IMR-90 (cell line): ENCODE measurements around the gene HIGD1C. TPM values are rescaled to one million over a fixed set of nuclear protein-coding genes. Genes with fewer than 3 reads are reported as not detected.

Source experiments
- ATAC-seq: fragments of 200-7000 bp; cut with Tn5 transposase; 2 replicates; pipeline ENCODE4 v1.9.1; 2020; ENCODE audit warnings: low read depth, mild to moderate bottlenecking, moderate library complexity
- BruUV-seq: library from RNA; stranded (reverse); fragments of 400-500 nt; replicated peaks from 2 replicates; lab custom pipeline; 2021; lab: Mats Ljungman, UMichigan
- CTCF ChIA-PET: fragments of 300-600 bp; formaldehyde crosslinking; extraction: SDS; loops from one replicate; lab custom pipeline; 2021; ENCODE audit warnings: antibody characterized with exemption; lab: Yijun Ruan, JAX
- POLR2A ChIA-PET: fragments of 300-600 bp; sonication (Branson Sonifier 250); formaldehyde crosslinking; loops from one replicate; lab custom pipeline; 2022; ENCODE audit warnings: antibody characterized with exemption; ENCODE audit not compliant: unreplicated experiment; lab: Charles Lee
- DNase-seq: peaks from one replicate; pipeline ENCODE4 v3.0.0; 2013
- H2AFZ ChIP-seq: replicated peaks from 2 replicates; pipeline ENCODE3; 2013; ENCODE audit warnings: low read length, mild to moderate bottlenecking; ENCODE audit not compliant: poor library complexity
- H2AK5ac ChIP-seq: 2 replicates; pipeline ENCODE4 v1.6.1; 2013; ENCODE audit warnings: low read depth, low read length, inconsistent platforms
- H2AK9ac ChIP-seq: replicated peaks from 2 replicates; pipeline ENCODE3; 2013; ENCODE audit warnings: mild to moderate bottlenecking, low read depth, low read length, moderate library complexity; ENCODE audit not compliant: poor library complexity
- H2BK120ac ChIP-seq: 2 replicates; pipeline ENCODE4 v1.6.1; 2013; ENCODE audit warnings: low read depth, low read length, inconsistent platforms
- H2BK15ac ChIP-seq: 3 replicates; pipeline ENCODE4 v1.6.1; 2013; ENCODE audit warnings: low read depth, low read length, inconsistent platforms
- H2BK20ac ChIP-seq: 2 replicates; pipeline ENCODE4 v1.6.1; 2013; ENCODE audit warnings: low read depth, mild to moderate bottlenecking, inconsistent platforms, low read length, moderate library complexity
- H2BK5ac ChIP-seq: 2 replicates; pipeline ENCODE4 v1.6.1; 2013; ENCODE audit warnings: mild to moderate bottlenecking, low read depth, low read length, inconsistent platforms; ENCODE audit not compliant: poor library complexity, severe bottlenecking
- H3K14ac ChIP-seq: replicated peaks from 2 replicates; pipeline ENCODE4 v1.6.1; 2013; ENCODE audit warnings: low read depth, low read length, inconsistent platforms
- H3K18ac ChIP-seq: 2 replicates; pipeline ENCODE4 v1.6.1; 2013; ENCODE audit warnings: low read depth, low read length, control low read depth
- H3K23ac ChIP-seq: 2 replicates; pipeline ENCODE4 v1.6.1; 2013; ENCODE audit warnings: low read depth, low read length, inconsistent platforms
- H3K27ac ChIP-seq: 2 replicates; pipeline ENCODE4 v1.5.1; 2013; ENCODE audit warnings: mild to moderate bottlenecking, control low read depth, low read length; ENCODE audit not compliant: insufficient read depth
- H3K27me3 ChIP-seq: 2 replicates; pipeline ENCODE4 v1.6.1; 2013; ENCODE audit warnings: low read length; ENCODE audit not compliant: control insufficient read depth, insufficient read depth
- H3K36me3 ChIP-seq: 2 replicates; pipeline ENCODE4 v1.6.1; 2013; ENCODE audit warnings: low read length, mixed read lengths; ENCODE audit not compliant: control insufficient read depth, insufficient read depth
- H3K4ac ChIP-seq: 2 replicates; pipeline ENCODE4 v1.6.1; 2013; ENCODE audit warnings: low read depth, low read length, inconsistent platforms
- H3K4me1 ChIP-seq: 2 replicates; pipeline ENCODE4 v1.6.1; 2013; ENCODE audit warnings: low read length, mixed read lengths; ENCODE audit not compliant: control insufficient read depth, insufficient read depth
- H3K4me2 ChIP-seq: 2 replicates; pipeline ENCODE4 v1.6.1; 2013; ENCODE audit warnings: low read depth, mild to moderate bottlenecking, control low read depth, low read length, moderate library complexity
- H3K4me3 ChIP-seq: 2 replicates; pipeline ENCODE4 v1.5.1; 2013; ENCODE audit warnings: low read depth, mild to moderate bottlenecking, control low read depth, low read length, moderate library complexity; ENCODE audit not compliant: insufficient read depth
- H3K56ac ChIP-seq: 2 replicates; pipeline ENCODE4 v1.6.1; 2013; ENCODE audit warnings: low read length, inconsistent platforms; ENCODE audit not compliant: insufficient read depth; ENCODE audit errors: extremely low read depth
- H3K79me1 ChIP-seq, 2 experiments: 2 replicates each; pipeline ENCODE4 v1.6.1; 2013; ENCODE audit warnings: low read length in 2 of 2, inconsistent platforms in 1 of 2, low read depth in 1 of 2
- H3K9ac ChIP-seq: 2 replicates; pipeline ENCODE4 v1.6.1; 2013; ENCODE audit warnings: low read depth, low read length, control low read depth
- H3K9me1 ChIP-seq: 2 replicates; pipeline ENCODE4 v1.6.1; 2013; ENCODE audit warnings: low read length, inconsistent platforms; ENCODE audit not compliant: insufficient read depth
- H3K9me3 ChIP-seq: 2 replicates; pipeline ENCODE4 v1.6.1; 2013; ENCODE audit warnings: low read length; ENCODE audit not compliant: control insufficient read depth, insufficient read depth
- H4K20me1 ChIP-seq: 2 replicates; pipeline ENCODE4 v1.6.1; 2013; ENCODE audit warnings: low read length, inconsistent platforms; ENCODE audit not compliant: insufficient read depth
- H4K5ac ChIP-seq: 2 replicates; pipeline ENCODE4 v1.6.1; 2013; ENCODE audit warnings: mild to moderate bottlenecking, low read depth, low read length, control low read depth
- H4K8ac ChIP-seq, 2 experiments: 2 replicates each; pipeline ENCODE4 v1.6.1; 2013; ENCODE audit warnings: low read depth in 2 of 2, low read length in 2 of 2, control low read depth in 1 of 2, inconsistent platforms in 1 of 2
- H4K91ac ChIP-seq: 2 replicates; pipeline ENCODE4 v1.6.1; 2013; ENCODE audit warnings: low read depth, low read length, inconsistent platforms; ENCODE audit not compliant: insufficient read depth
- BHLHE40 ChIP-seq: fragments of 150-350 bp; IDR thresholded peaks from 2 replicates; pipeline ENCODE4 v1.6.1; 2016; ENCODE audit warnings: mild to moderate bottlenecking, low read depth, low read length
- CEBPB ChIP-seq: IDR thresholded peaks from 2 replicates; pipeline ENCODE4 v1.6.1; 2012; ENCODE audit warnings: low read depth, low read length, improper control_type of control experiment
- FOS ChIP-seq: fragments of 150-350 bp; IDR thresholded peaks from 2 replicates; pipeline ENCODE4 v1.6.1; 2016; ENCODE audit warnings: low read depth, low read length
- MAFK ChIP-seq: IDR thresholded peaks from 2 replicates; pipeline ENCODE4 v1.6.1; 2012; ENCODE audit warnings: low read depth, low read length, improper control_type of control experiment
- MAZ ChIP-seq: IDR thresholded peaks from 2 replicates; pipeline ENCODE4 v1.6.1; 2012; ENCODE audit warnings: low read depth, mild to moderate bottlenecking, low read length, improper control_type of control experiment, moderate library complexity, borderline replicate concordance
- MXI1 ChIP-seq: IDR thresholded peaks from 2 replicates; pipeline ENCODE4 v1.6.1; 2012; ENCODE audit warnings: low read depth, mild to moderate bottlenecking, low read length, moderate library complexity, borderline replicate concordance
- NFE2L2 ChIP-seq: fragments of 150-350 bp; IDR thresholded peaks from 2 replicates; pipeline ENCODE4 v1.6.1; 2016; ENCODE audit warnings: low read depth, mild to moderate bottlenecking, low read length
- POLR2A ChIP-seq: IDR thresholded peaks from 2 replicates; pipeline ENCODE4 v1.6.1; 2012; ENCODE audit warnings: mild to moderate bottlenecking, low read depth, low read length
- RAD21 ChIP-seq: IDR thresholded peaks from 2 replicates; pipeline ENCODE4 v1.6.1; 2012; ENCODE audit warnings: low read length, improper control_type of control experiment
- RCOR1 ChIP-seq: IDR thresholded peaks from 2 replicates; pipeline ENCODE4 v1.6.1; 2012; ENCODE audit warnings: mild to moderate bottlenecking, low read length, improper control_type of control experiment; ENCODE audit not compliant: insufficient replicate concordance
- RFX5 ChIP-seq: IDR thresholded peaks from 2 replicates; pipeline ENCODE4 v1.8.0; 2012; ENCODE audit warnings: low read depth, mild to moderate bottlenecking, low read length, moderate library complexity
- WGBS, 2 experiments: methylation state at CpG; one replicate each; pipeline versions ENCODE4 v1.1.5 to v1.1.7; 2013; ENCODE audit warnings: missing lambda C conversion rate in 2 of 2; ENCODE audit not compliant: insufficient read length in 1 of 2; ENCODE audit errors: extremely low coverage in 2 of 2; 5-methylcytosine and 5-hydroxymethylcytosine counted together
- dilution Hi-C: fragments of 300-500 bp; cut with HindIII; formaldehyde crosslinking; loops from one replicate; pipeline ENCODE4 v1.14.3; 2018; ENCODE audit warnings: low sequenced_read_pairs; ENCODE audit not compliant: unreplicated experiment
- in situ Hi-C: fragments of 300-500 bp; cut with MboI; formaldehyde crosslinking; loops from 3 replicates; pipeline ENCODE4 v1.14.3; 2019; ENCODE audit warnings: low sequenced_read_pairs, inconsistent platforms, mixed read lengths
- intact Hi-C: fragments of 100-400 bp; cut with micrococcal nuclease; formaldehyde crosslinking; loops from 2 replicates; pipeline ENCODE4 v1.10.0; 2022
- polyA plus RNA-seq, 3 experiments: library from polyadenylated mRNA; depleted of rRNA; stranded (reverse); fragments of >200 nt; gene quantifications; 2 replicates each; pipeline ENCODE4 v1.2.3, GENCODE V29; 2012; ENCODE audit warnings: low replicate concordance in 1 of 3
- total RNA-seq: library from RNA; depleted of rRNA; stranded (reverse); fragments of >200 nt; gene quantifications from 2 replicates; pipeline ENCODE4 v1.2.3, GENCODE V29; 2012
- TF ChIP-seq, protein P1 (sequence below): fragments of 150-350 bp; IDR thresholded peaks from 2 replicates; pipeline ENCODE4 v1.6.1; 2017; ENCODE audit warnings: mild to moderate bottlenecking, antibody characterized with exemption, low read length, low read depth
- TF ChIP-seq, protein P2 (sequence below): conservative IDR thresholded peaks from 2 replicates; pipeline ENCODE4 v1.5.1; 2012; ENCODE audit warnings: mild to moderate bottlenecking, low read depth, low read length, improper control_type of control experiment

Gene HIGD1C
- total and polyA plus RNA-seq, 2 of the 4 experiments (the other 2 are of a cell fraction), result not detected

DNA sequence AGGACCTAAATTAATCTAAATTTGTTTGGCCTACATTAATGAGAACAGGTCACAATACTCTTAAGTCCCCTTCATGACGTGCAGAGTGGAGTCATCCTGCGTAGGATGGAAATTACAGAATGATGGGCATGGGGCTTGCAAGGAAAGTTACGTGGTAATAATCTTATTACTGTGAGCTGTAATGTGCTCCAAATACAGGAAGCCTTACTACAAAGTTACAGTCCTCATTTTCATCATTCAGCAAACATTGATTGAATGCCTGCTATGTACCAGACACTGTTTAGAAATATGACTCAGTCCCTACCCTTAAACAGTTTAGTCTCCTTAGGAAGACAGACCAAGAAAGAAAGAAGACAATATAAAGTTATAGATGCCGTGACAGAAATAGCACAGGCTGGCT, 9.4 kb downstream of the HIGD1C start:
- no peak overlapping the region for H2AFZ ChIP-seq
- peak overlapping the region; percentile 88 for H2BK20ac ChIP-seq
- peak overlapping the region in 1 of 2 experiments; percentile 53; a peak in 2 of 4 replicates for H4K8ac ChIP-seq
- H3K27ac ChIP-seq, result no peak overlapping the region
- peak overlapping the region; percentile 76; the same call in 1 of the 2 replicates for H4K5ac ChIP-seq
- no peak overlapping the region for H2BK15ac ChIP-seq
- peak overlapping the region; percentile 23; the same call in 1 of the 2 replicates for H2AK5ac ChIP-seq
- no peak overlapping the region for H3K9ac ChIP-seq
- no peaks in the 10 kb centered on the region for H3K79me1 ChIP-seq
- peak overlapping the region; percentile 82 for H3K4ac ChIP-seq
- no peak overlapping the region for H3K4me3 ChIP-seq
- peak overlapping the region; percentile 77 for H3K14ac ChIP-seq
- no TSS peak for BruUV-seq
- no peaks in the 10 kb centered on the region for H3K36me3 ChIP-seq
- no peak overlapping the region; the same call in 1 of the 2 replicates for H4K91ac ChIP-seq
- ATAC-seq (peak; percentile 98), DNase-seq (peak; percentile 87)
- peak overlapping the region; percentile 85 for H2BK5ac ChIP-seq
- H3K23ac ChIP-seq, result peak overlapping the region; percentile 74; the same call in 1 of the 2 replicates
- H3K4me1 ChIP-seq, result peaks cover 5% of the 10 kb centered on the region; the same call in 1 of the 2 replicates
- POLR2A ChIA-PET, result no interaction called here
- peak overlapping the region; percentile 75; the same call in 1 of the 2 replicates for H3K4me2 ChIP-seq
- H4K20me1 ChIP-seq, result no peaks in the 10 kb centered on the region
- no peaks in the 10 kb centered on the region for H3K9me3 ChIP-seq
- in situ Hi-C loops (no loop called here), intact Hi-C loops (no loop called here), dilution Hi-C loops (no loop called here)
- no peak overlapping the region for H3K56ac ChIP-seq
- H3K9me1 ChIP-seq, result peaks cover 9% of the 10 kb centered on the region
- no peaks in the 10 kb centered on the region for H3K27me3 ChIP-seq
- CTCF ChIA-PET, result interaction anchor here (0.6 kb wide), 1 partner anchor 397 kb away, joined by 4 read pairs; no protein-coding TSS in a partner anchor
- H2BK120ac ChIP-seq, result peak overlapping the region; percentile 57
- peak overlapping the region; percentile 90; the same call in 1 of the 2 replicates for H3K18ac ChIP-seq
- WGBS, 2 experiments, result no CpG with 5 or more reads among the region's 4 CpGs
- no peak for TF ChIP-seq MXI1
- peak; percentile 95 for TF ChIP-seq FOS
- TF ChIP-seq MAZ, result no peak
- no peak for TF ChIP-seq RCOR1
- TF ChIP-seq MAFK, result peak; percentile 27; the same call in 1 of the 2 replicates
- TF ChIP-seq BHLHE40, result no peak
- no peak for TF ChIP-seq POLR2A
- TF ChIP-seq RAD21, result no peak
- TF ChIP-seq, protein P1, sequence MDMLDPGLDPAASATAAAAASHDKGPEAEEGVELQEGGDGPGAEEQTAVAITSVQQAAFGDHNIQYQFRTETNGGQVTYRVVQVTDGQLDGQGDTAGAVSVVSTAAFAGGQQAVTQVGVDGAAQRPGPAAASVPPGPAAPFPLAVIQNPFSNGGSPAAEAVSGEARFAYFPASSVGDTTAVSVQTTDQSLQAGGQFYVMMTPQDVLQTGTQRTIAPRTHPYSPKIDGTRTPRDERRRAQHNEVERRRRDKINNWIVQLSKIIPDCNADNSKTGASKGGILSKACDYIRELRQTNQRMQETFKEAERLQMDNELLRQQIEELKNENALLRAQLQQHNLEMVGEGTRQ, result no peak
- no peak for TF ChIP-seq NFE2L2
- peak; percentile 52; the same call in 1 of the 2 replicates for TF ChIP-seq CEBPB
- TF ChIP-seq, protein P2, sequence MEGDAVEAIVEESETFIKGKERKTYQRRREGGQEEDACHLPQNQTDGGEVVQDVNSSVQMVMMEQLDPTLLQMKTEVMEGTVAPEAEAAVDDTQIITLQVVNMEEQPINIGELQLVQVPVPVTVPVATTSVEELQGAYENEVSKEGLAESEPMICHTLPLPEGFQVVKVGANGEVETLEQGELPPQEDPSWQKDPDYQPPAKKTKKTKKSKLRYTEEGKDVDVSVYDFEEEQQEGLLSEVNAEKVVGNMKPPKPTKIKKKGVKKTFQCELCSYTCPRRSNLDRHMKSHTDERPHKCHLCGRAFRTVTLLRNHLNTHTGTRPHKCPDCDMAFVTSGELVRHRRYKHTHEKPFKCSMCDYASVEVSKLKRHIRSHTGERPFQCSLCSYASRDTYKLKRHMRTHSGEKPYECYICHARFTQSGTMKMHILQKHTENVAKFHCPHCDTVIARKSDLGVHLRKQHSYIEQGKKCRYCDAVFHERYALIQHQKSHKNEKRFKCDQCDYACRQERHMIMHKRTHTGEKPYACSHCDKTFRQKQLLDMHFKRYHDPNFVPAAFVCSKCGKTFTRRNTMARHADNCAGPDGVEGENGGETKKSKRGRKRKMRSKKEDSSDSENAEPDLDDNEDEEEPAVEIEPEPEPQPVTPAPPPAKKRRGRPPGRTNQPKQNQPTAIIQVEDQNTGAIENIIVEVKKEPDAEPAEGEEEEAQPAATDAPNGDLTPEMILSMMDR, result no peak
- no peak for TF ChIP-seq RFX5
- H2AK9ac ChIP-seq, result no peak overlapping the region
